HG03139 (cell line): Measurements from ENCODE around the gene CFHR2.

Source experiments
- ATAC-seq: cut with Tn5 transposase; IDR thresholded peaks from one replicate; pipeline ENCODE4 v1.9.1; 2021; ENCODE audit not compliant: unreplicated experiment

Gene CFHR2

GRCh38 chr1:196997423-196997822 is 53.9 kb downstream of the CFHR2 start:
- no peak for ATAC-seq

- no peak for ATAC-seq
Observed at GRCh38 chr1:197001828-197002227, 58.3 kb downstream of the CFHR2 start.

GRCh38 chr1:197003132-197003531 is 59.6 kb downstream of the CFHR2 start:
- ATAC-seq = no peak

GRCh38 chr1:197008861-197009260 is 65.3 kb downstream of the CFHR2 start:
- no peak for ATAC-seq
